H9 (cell line): Measurements from ENCODE around the gene C1QTNF9. TPM values are rescaled to one million over a fixed set of nuclear protein-coding genes. Genes with fewer than 3 reads are reported as not detected.
"Not testable (repeated sequence)": the region's sequence is repeated elsewhere in the genome, so short reads cannot be mapped to it uniquely, and the experiment has no call there.

ENCODE experiments used
- DNase-seq: peaks from one replicate; pipeline ENCODE4 v3.0.0-alpha.2; 2017
- H2AFZ ChIP-seq: one replicate; pipeline ENCODE4 v1.6.1; 2013; ENCODE audit warnings: mild to moderate bottlenecking, low read length, control low read depth, moderate library complexity
- H2AK5ac ChIP-seq: 2 replicates; pipeline ENCODE4 v1.6.1; 2013; ENCODE audit warnings: low read length, control low read depth, mixed read lengths; ENCODE audit not compliant: insufficient read length
- H2BK120ac ChIP-seq: one replicate; pipeline ENCODE4 v1.6.1; 2013; ENCODE audit warnings: low read depth, mild to moderate bottlenecking, low read length, control low read depth, inconsistent platforms; ENCODE audit not compliant: poor library complexity, severe bottlenecking
- H2BK12ac ChIP-seq: 2 replicates; pipeline ENCODE4 v1.6.1; 2013; ENCODE audit warnings: low read length, control low read depth, mixed read lengths, low read depth; ENCODE audit not compliant: insufficient read length
- H2BK15ac ChIP-seq: 2 replicates; pipeline ENCODE4 v1.6.1; 2013; ENCODE audit warnings: low read depth, low read length, control low read depth
- H2BK20ac ChIP-seq: one replicate; pipeline ENCODE4 v1.6.1; 2013; ENCODE audit warnings: low read depth, mild to moderate bottlenecking, low read length, control low read depth, inconsistent platforms; ENCODE audit not compliant: poor library complexity, severe bottlenecking
- H2BK5ac ChIP-seq: 2 replicates; pipeline ENCODE4 v1.6.1; 2013; ENCODE audit warnings: low read length, control low read depth, mixed read lengths; ENCODE audit not compliant: insufficient read length
- H3K14ac ChIP-seq: 2 replicates; pipeline ENCODE4 v1.6.1; 2013; ENCODE audit warnings: low read length, control low read depth; ENCODE audit not compliant: insufficient read depth
- H3K18ac ChIP-seq: 2 replicates; pipeline ENCODE4 v1.6.1; 2013; ENCODE audit warnings: low read depth, mild to moderate bottlenecking, mixed read lengths, low read length, control low read depth; ENCODE audit not compliant: insufficient read length
- H3K23ac ChIP-seq: 2 replicates; pipeline ENCODE4 v1.6.1; 2013; ENCODE audit warnings: low read length, control low read depth, mixed read lengths, low read depth; ENCODE audit not compliant: insufficient read length
- H3K23me2 ChIP-seq: 2 replicates; pipeline ENCODE4 v1.6.1; 2013; ENCODE audit warnings: low read depth, mild to moderate bottlenecking, mixed read lengths, low read length, control low read depth; ENCODE audit not compliant: insufficient read length, poor library complexity, severe bottlenecking
- H3K27ac ChIP-seq: 2 replicates; pipeline ENCODE4 v1.5.1; 2013; ENCODE audit warnings: low read length, control low read depth, mixed read lengths, low read depth; ENCODE audit not compliant: insufficient read length
- H3K27me3 ChIP-seq: 2 replicates; pipeline ENCODE4 v1.6.1; 2013; ENCODE audit warnings: low read length, control low read depth, inconsistent platforms; ENCODE audit not compliant: insufficient read depth
- H3K4ac ChIP-seq: 2 replicates; pipeline ENCODE4 v1.6.1; 2013; ENCODE audit warnings: low read depth, mild to moderate bottlenecking, control low read depth, inconsistent platforms, low read length, moderate library complexity
- H3K4me1 ChIP-seq: 2 replicates; pipeline ENCODE4 v1.6.1; 2013; ENCODE audit warnings: low read length, control low read depth, inconsistent platforms; ENCODE audit not compliant: insufficient read depth
- H3K4me2 ChIP-seq: 2 replicates; pipeline ENCODE4 v1.6.1; 2013; ENCODE audit warnings: low read length, control low read depth, mixed read lengths; ENCODE audit not compliant: insufficient read length, insufficient read depth
- H3K56ac ChIP-seq: 2 replicates; pipeline ENCODE4 v1.6.1; 2013; ENCODE audit warnings: low read depth, mild to moderate bottlenecking, mixed read lengths, low read length, control low read depth; ENCODE audit not compliant: insufficient read length
- H3K79me1 ChIP-seq: 2 replicates; pipeline ENCODE4 v1.6.1; 2013; ENCODE audit warnings: low read depth, mild to moderate bottlenecking, moderate library complexity, low read length, control low read depth, inconsistent platforms; ENCODE audit not compliant: insufficient read depth, poor library complexity, severe bottlenecking
- H3K79me2 ChIP-seq: 2 replicates; pipeline ENCODE4 v1.6.1; 2013; ENCODE audit warnings: low read length, control low read depth, inconsistent platforms; ENCODE audit not compliant: insufficient read depth
- H3K9ac ChIP-seq: 2 replicates; pipeline ENCODE4 v1.6.1; 2013; ENCODE audit warnings: low read length, control low read depth, mixed read lengths; ENCODE audit not compliant: insufficient read length; ENCODE audit errors: extremely low read depth
- H3K9me3 ChIP-seq: one replicate; pipeline ENCODE4 v1.6.1; 2013; ENCODE audit warnings: low read depth, low read length, inconsistent platforms; ENCODE audit not compliant: control insufficient read depth
- H3T11ph ChIP-seq: one replicate; pipeline ENCODE4 v1.6.1; 2013; ENCODE audit warnings: mild to moderate bottlenecking, low read length, control low read depth, inconsistent platforms
- H4K20me1 ChIP-seq: one replicate; pipeline ENCODE4 v1.6.1; 2013; ENCODE audit not compliant: control insufficient read depth, insufficient read length, insufficient read depth
- H4K5ac ChIP-seq: 2 replicates; pipeline ENCODE4 v1.6.1; 2013; ENCODE audit warnings: low read depth, mild to moderate bottlenecking, mixed read lengths, low read length, control low read depth; ENCODE audit not compliant: insufficient read length
- H4K8ac ChIP-seq: replicated peaks from 2 replicates; pipeline ENCODE4 v1.6.1; 2013; ENCODE audit warnings: low read length, control low read depth, mixed read lengths, low read depth; ENCODE audit not compliant: insufficient read length
- H4K91ac ChIP-seq: 2 replicates; pipeline ENCODE4 v1.6.1; 2013; ENCODE audit warnings: low read depth, mild to moderate bottlenecking, moderate library complexity, mixed read lengths, low read length, control low read depth; ENCODE audit not compliant: insufficient read length
- H3K27ac Mint-ChIP-seq, 3 experiments: 2 replicates in 2 of 3; 3 replicates in 1 of 3; pipeline ENCODE4 v1.8.0; 2020 to 2021; ENCODE audit warnings: mixed read lengths in 3 of 3, mild to moderate bottlenecking in 1 of 3, moderate library complexity in 1 of 3
- H3K27me3 Mint-ChIP-seq: 2 replicates; pipeline ENCODE4 v1.8.0; 2021; ENCODE audit warnings: low read depth, mild to moderate bottlenecking, moderate library complexity, mixed read lengths
- H3K36me3 Mint-ChIP-seq, 3 experiments: 2 replicates in 2 of 3; 3 replicates in 1 of 3; pipeline ENCODE4 v1.8.0; 2020 to 2021; ENCODE audit warnings: low read depth in 3 of 3, mixed read lengths in 3 of 3; ENCODE audit not compliant: insufficient read depth in 1 of 3
- H3K4me1 Mint-ChIP-seq, 2 experiments: 2 replicates each; pipeline ENCODE4 v1.8.0; 2020; ENCODE audit warnings: mixed read lengths in 2 of 2
- H3K4me3 Mint-ChIP-seq, 2 experiments: 2 replicates in 1 of 2; 3 replicates in 1 of 2; pipeline ENCODE4 v1.8.0; 2020 to 2021; ENCODE audit warnings: mild to moderate bottlenecking in 2 of 2, mixed read lengths in 2 of 2, moderate library complexity in 1 of 2
- H3K9me3 Mint-ChIP-seq, 2 experiments: 2 replicates in 1 of 2; 3 replicates in 1 of 2; pipeline ENCODE4 v1.8.0; 2020; ENCODE audit warnings: mild to moderate bottlenecking in 2 of 2, mixed read lengths in 2 of 2, moderate library complexity in 1 of 2
- CTCF ChIP-seq: fragments of 200-600 bp; sonication (generic); conservative IDR thresholded peaks from 3 replicates; pipeline ENCODE4 v1.8.0; 2021; ENCODE audit warnings: antibody characterized with exemption, mild to moderate bottlenecking
- WGBS: extraction: QIAGEN DNeasy Blood & Tissue Kit; methylation state at CpG from one replicate; pipeline ENCODE4 v1.1.7; 2013; ENCODE audit warnings: missing lambda C conversion rate, low lambda C conversion rate, mixed read lengths; ENCODE audit not compliant: insufficient read length; ENCODE audit errors: extremely low coverage; 5-methylcytosine and 5-hydroxymethylcytosine counted together
- total RNA-seq: library from RNA; stranded (reverse); gene quantifications from 2 replicates; pipeline ENCODE4 v1.2.1, GENCODE V29; 2021

Gene C1QTNF9
- total RNA-seq, 1 experiment from 2014 or later = not detected

GRCh38 chr13:24357756-24358155 is 48.4 kb downstream of the C1QTNF9 start:
- H3K79me2 ChIP-seq = no peaks in the 10 kb centered on the region
- no peaks in the 10 kb centered on the region for H3K4me1 ChIP-seq
- no peak overlapping the region for H2BK5ac ChIP-seq
- H2BK120ac ChIP-seq = no peak overlapping the region
- no peak overlapping the region for H4K91ac ChIP-seq
- no peak overlapping the region for H3K23ac ChIP-seq
- H3K36me3 Mint-ChIP-seq = no peaks in the 10 kb centered on the region; a peak in 1 of 7 replicates
- H4K20me1 ChIP-seq = peaks cover 3% of the 10 kb centered on the region
- DNase-seq = no peak
- no peaks in the 10 kb centered on the region for H3K23me2 ChIP-seq
- no peaks in the 10 kb centered on the region for H3K79me1 ChIP-seq
- no CpG with 5 or more reads among the region's 15 CpGs for WGBS
- TF ChIP-seq CTCF = no peak
- H3K27me3 Mint-ChIP-seq = peaks cover 2% of the 10 kb centered on the region; the same call in 1 of the 2 replicates
- H3K9me3 ChIP-seq = no peaks in the 10 kb centered on the region
- no peak overlapping the region for H2AK5ac ChIP-seq
- no peak overlapping the region for H2AFZ ChIP-seq
- H3K14ac ChIP-seq = no peak overlapping the region
- H3K18ac ChIP-seq = no peak overlapping the region
- no peaks in the 10 kb centered on the region for H3K4me1 Mint-ChIP-seq
- H4K5ac ChIP-seq = no peak overlapping the region
- H3K9ac ChIP-seq = no peak overlapping the region
- no peak overlapping the region for H2BK20ac ChIP-seq
- H3K27ac ChIP-seq = no peak overlapping the region
- H2BK12ac ChIP-seq = no peak overlapping the region
- no peak overlapping the region for H2BK15ac ChIP-seq
- H3K4me2 ChIP-seq = no peak overlapping the region
- no peak overlapping the region for H3K27ac Mint-ChIP-seq
- H3K56ac ChIP-seq = no peak overlapping the region
- no peak overlapping the region for H3T11ph ChIP-seq
- H3K4me3 Mint-ChIP-seq = no peak overlapping the region
- no peaks in the 10 kb centered on the region for H3K9me3 Mint-ChIP-seq
- H3K27me3 ChIP-seq = no peaks in the 10 kb centered on the region
- H3K4ac ChIP-seq = no peak overlapping the region
- no peak overlapping the region for H4K8ac ChIP-seq

- H3K27me3 ChIP-seq, H3K4ac ChIP-seq, H2BK120ac ChIP-seq, H2AK5ac ChIP-seq, H3K9ac ChIP-seq, H3K9me3 ChIP-seq, H3K18ac ChIP-seq, DNase-seq, H3K23me2 ChIP-seq, H3K9me3 Mint-ChIP-seq, H4K8ac ChIP-seq, H2BK15ac ChIP-seq, H3T11ph ChIP-seq, H3K27me3 Mint-ChIP-seq, H2AFZ ChIP-seq, H4K20me1 ChIP-seq, H3K4me1 Mint-ChIP-seq, H3K27ac ChIP-seq, H3K23ac ChIP-seq, H3K4me3 Mint-ChIP-seq, H2BK20ac ChIP-seq, H3K56ac ChIP-seq, H3K4me2 ChIP-seq, H3K79me2 ChIP-seq, H3K4me1 ChIP-seq, H2BK12ac ChIP-seq, H2BK5ac ChIP-seq, H3K14ac ChIP-seq, H4K5ac ChIP-seq, H3K79me1 ChIP-seq, H3K36me3 Mint-ChIP-seq, H4K91ac ChIP-seq: not testable (repeated sequence)
- WGBS = no CpG with 5 or more reads among the region's 16 CpGs
- peak overlapping the region in 2 of 3 experiments; percentile 18 to 23; a peak in 2 of 7 replicates for H3K27ac Mint-ChIP-seq
Observed at GRCh38 chr13:24358836-24359235, 49.5 kb downstream of the C1QTNF9 start.
